H1 (cell line): Measurements from ENCODE around the gene LVRN.

Experiments used
- CEBPB ChIP-seq: IDR thresholded peaks from 2 replicates; pipeline ENCODE4 v1.6.1; 2012; ENCODE audit warnings: low read depth, low read length
- CTCF ChIP-seq, 3 experiments: IDR thresholded peaks; 1 replicate in 2 of 3; 2 replicates in 1 of 3; pipeline versions ENCODE4 v1.5.1 to v1.6.1; 2011; ENCODE audit warnings: low read length in 3 of 3, mild to moderate bottlenecking in 3 of 3, inconsistent platforms in 2 of 3, low read depth in 1 of 3, moderate library complexity in 1 of 3; ENCODE audit not compliant: insufficient read depth in 1 of 3; ENCODE audit errors: control extremely low read depth in 1 of 3
- EZH2 ChIP-seq: fragments of 200-600 bp; sonication (generic); IDR thresholded peaks from 2 replicates; pipeline ENCODE4 v1.7.1; 2012; ENCODE audit warnings: low read depth, mild to moderate bottlenecking, moderate library complexity, low read length, inconsistent platforms; ENCODE audit not compliant: severe bottlenecking
- POLR2A ChIP-seq, 2 experiments: IDR thresholded peaks; 1 replicate in 1 of 2; 2 replicates in 1 of 2; pipeline ENCODE4 v1.6.1; 2011; ENCODE audit warnings: low read depth in 2 of 2, low read length in 2 of 2, mild to moderate bottlenecking in 2 of 2; ENCODE audit errors: control extremely low read depth in 1 of 2
- POLR2AphosphoS5 ChIP-seq: IDR thresholded peaks from 2 replicates; pipeline ENCODE4 v1.6.1; 2011; ENCODE audit warnings: low read depth, low read length

GRCh38 chr5:115992848-115993350 lies 30.6 kb downstream of the LVRN start:
- TF ChIP-seq POLR2A (IDR thresholded peaks at IDR 0.05; ENCODE audit: control extremely low read depth in 1 of 2, low read depth in 2 of 2, low read length in 2 of 2), result no peak
- no peak for TF ChIP-seq CTCF (IDR thresholded peaks at IDR 0.05; ENCODE audit: control extremely low read depth in 1 of 3, insufficient read depth in 1 of 3, low read depth in 1 of 3, low read length in 3 of 3)
- no peak for TF ChIP-seq CEBPB
- no peak for TF ChIP-seq POLR2AphosphoS5
- TF ChIP-seq EZH2, result no peak
